GM19035 (cell line): ENCODE results near the gene CCDC91.
"Not testable (repeated sequence)": the region's sequence is repeated elsewhere in the genome, so short reads cannot be mapped to it uniquely, and the experiment has no call there.

Experiments
- ATAC-seq: cut with Tn5 transposase; IDR thresholded peaks from one replicate; pipeline ENCODE4 v1.9.1; 2021; ENCODE audit not compliant: unreplicated experiment

The CCDC91 gene

DNA sequence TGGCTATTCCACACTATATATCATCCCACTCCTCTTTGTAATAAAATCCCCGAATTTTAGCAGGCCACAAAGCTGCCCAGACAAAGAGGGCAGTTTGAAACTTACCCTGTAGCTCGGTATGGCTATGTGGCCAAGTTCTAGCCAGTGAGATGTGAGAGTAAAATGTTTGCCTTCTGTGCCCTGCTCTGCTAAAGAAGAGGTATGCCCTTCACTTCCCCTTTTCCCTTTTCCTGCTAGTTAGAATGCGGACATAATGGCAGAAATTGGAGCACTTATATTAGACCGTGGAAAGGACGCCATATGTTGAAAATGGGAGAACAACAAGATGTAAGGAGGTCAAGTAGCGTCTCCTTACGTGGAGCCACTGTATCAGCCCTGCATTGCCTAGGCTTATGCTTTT is 11.5 kb upstream of the CCDC91 start:
- ATAC-seq, result no peak

DNA sequence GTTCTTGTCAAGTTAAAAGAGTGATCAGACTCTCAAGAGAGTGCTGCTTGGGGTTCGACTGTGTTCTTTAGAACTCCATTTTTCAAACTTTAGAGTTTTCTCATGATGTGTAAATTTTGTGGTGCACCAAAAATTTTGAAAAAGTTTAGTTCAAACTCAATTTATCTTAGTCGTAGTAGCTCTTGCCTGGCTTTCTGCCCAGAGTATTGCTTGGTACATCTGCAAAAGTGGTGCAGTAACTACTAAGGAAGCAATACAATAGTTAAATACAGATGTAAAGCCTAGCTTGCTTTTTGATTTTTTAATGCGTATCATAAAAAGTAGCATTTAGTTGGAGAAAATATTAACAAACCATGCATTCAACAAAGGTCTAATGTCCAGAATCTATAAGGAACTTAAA is 9.5 kb upstream of the CCDC91 start:
- ATAC-seq, result no peak

DNA sequence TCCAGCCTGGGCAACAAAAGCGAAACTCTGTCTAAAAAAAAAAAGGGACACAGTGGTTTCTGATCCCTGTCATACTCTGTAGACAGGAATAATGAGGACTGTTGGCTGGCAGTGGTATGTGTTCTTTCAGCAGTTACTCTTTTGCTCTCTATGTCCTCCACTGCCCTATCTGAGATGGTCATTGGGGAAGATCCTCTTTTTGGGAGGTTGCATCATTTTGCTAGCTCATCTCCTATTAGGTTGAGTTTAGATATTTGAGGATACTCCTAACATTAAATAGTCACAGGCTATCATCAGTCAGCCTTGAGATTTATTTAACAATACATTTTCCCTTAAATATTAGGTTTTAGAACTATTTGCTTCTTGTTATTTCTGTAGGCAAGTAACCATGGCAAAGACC is 5.9 kb upstream of the CCDC91 start:
- no peak for ATAC-seq

DNA sequence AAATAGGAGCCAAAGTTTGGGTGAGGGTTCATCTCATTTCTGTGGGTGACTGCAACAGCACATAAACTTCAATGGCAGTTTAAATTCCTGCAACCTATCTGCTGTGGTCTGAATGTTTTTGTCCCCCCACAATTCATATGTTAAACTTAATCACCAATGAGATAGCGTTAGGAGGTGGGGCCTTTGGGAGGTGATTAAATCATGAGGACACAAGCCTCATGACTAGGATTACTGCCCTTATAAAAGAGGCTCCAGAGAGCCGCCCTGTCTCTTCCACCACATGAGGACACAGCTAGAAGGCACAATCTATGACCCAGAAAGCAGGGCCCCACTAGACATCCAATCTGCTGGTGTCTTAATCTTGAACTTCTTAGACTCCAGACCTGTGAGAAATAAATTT is 3.8 kb upstream of the CCDC91 start:
- no peak for ATAC-seq

DNA sequence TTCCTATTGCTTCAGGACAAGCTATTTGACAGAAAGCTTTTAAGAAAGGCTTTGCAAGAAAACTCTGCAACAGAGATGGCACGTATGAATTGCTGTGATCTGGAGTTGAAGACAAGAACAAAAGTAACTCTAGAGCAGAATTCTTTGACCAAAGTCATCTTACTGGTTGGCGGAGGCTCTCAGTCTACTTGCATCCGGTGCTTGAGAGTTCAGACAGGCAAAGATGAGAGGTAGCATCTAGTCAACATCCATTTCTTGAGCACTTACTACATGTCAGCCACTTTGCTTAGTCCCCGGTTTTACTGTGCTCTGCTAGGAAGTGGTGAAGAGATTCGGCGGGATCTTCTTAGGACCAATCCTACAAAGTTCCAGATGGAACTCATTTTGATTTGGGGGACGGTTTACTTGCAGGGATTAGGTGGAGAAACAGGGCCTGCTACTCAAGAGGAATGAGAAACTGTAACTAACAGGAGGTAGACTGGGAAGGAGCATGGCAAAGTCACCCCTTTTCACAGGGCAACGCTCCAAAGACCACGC is 404 bp upstream of the CCDC91 start:
- ATAC-seq, result no peak

DNA sequence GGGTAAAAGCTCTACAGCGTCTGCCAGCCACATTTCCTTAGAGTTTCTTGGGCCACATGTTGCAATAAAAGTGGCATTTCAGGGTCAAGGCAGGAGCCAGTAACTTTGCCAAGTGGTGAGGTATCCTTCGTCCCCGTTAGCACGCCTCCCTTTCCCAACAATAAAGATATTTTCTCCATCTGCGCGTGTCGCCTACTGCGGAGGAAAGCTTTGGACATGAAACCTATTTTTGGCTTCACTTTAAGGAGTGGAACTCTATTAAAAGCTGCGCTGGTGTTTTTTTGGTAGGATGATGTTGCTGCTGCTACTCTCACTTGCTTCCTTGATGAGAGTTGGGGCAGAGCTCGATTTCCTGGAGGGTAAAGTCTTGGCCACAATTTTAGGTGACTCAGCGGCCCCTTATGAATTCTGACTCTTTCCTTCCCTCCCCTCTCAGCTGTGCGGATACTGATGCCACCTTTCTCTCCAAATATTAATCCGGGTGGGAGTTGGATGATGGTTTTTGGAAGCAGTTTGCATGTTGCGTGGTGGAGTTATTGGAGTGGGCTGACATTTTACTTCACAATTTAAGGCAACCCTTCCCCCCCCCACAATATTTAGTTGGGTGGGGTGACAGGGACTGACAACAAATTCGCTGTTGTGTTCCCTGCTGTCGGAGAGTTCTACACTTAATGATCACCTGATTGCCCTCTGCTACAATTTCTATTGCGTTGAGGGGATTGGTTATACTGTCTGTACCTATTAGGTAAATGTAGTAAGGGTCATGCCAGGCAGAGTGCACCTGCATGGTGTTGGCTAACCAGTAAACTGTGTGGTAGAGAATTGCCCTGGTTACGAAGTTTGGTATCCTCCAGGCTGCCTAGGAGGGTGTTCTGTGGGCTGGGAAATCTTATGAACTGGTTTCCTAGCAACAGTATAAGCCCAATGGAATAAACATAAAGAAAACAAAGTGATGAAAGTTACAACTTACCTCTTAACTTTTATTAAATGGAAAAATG is 1.1 kb downstream of the CCDC91 start:
- ATAC-seq, result peak; percentile 15

DNA sequence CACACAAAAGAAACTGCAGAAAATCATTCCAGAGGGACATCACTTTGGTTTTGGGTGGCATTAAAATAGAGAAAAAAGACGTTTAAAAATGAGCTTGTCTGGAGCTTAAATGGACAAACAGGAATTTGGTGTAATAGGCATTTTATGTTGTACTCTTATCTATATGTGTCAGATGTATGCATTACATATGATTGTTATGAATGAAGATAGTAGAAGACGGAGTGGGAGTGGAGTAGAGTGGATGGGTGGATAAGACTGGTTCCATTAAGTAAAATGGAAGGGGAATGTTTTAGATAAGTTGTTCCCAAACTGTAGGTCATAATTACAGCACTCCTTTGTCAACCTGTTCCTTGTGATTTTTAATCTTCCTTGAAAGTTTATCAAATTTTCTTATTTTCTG is 1.9 kb downstream of the CCDC91 start:
- ATAC-seq, result no peak

DNA sequence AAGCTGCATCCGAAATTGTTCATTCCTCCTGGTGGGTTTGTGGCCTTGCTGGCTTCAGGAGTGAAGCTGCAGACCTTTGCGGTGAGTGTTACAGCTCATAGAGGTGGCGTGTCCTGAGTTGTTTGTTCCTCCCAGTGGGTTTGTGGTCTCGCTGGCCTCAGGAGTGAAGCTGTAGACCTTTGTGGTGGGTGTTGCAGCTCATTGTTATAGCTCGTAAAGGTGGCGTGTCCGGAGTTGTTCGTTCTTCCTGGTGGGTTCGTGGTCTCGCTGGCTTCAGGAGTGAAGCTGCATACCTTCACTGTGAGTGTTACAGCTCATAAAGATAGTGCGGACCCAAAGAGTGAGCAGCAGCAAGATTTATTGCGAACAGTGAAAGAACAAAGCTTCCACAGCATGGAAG is 4.4 kb downstream of the CCDC91 start:
- not testable (repeated sequence) for ATAC-seq

DNA sequence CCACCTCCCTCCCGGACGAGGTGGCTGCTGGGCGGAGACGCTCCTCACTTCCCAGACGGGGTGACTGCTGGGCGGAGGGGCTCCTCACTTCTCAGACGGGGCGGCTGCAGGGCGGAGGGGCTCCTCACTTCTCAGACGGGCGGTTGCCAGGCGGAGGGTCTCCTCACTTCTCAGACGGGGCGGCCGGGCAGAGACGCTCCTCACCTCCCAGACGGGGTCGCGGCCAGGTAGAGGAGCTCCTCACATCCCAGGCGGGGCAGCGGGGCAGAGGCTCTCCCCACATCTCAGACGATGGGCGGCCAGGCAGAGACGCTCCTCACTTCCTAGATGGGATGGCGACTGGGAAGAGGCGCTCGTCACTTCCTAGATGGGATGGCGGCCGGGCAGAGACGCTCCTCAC is 10.9 kb downstream of the CCDC91 start:
- not testable (repeated sequence) for ATAC-seq

DNA sequence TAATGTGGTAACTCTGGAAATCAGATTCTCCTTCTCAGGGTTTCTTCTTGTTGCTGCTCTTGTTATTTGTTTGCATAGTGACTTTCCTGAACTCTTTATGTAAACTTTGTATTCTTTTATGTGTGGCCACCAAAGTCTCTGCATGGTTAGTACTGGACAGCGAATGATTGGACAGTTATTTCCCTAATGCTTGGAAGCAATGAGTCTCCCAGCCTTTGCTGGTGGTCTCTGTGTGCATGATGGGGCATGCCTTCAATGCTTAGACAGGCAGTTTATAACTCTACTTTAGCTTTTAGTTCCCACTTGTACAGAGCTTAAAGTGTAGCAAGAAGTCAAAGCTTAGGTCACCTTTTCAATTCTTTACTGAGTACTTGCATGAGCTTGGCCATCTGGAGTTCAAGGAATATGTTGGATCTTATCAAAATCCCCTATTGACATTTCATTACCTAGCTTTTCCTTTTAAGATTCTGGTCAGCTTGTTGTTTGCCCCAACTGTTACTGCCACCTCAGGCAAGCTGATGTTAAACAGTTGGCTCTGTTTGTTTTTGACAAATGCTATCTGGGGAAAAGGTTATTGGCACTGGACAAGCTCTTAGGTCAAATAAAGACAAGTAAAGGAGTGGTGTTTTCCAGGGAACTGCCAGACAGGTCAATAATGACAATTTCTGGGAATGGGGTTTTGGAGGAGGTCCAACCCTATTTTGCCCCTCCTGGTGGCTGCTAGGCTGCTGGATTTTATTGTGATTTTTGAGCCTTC is 12.3 kb downstream of the CCDC91 start:
- no peak for ATAC-seq

DNA sequence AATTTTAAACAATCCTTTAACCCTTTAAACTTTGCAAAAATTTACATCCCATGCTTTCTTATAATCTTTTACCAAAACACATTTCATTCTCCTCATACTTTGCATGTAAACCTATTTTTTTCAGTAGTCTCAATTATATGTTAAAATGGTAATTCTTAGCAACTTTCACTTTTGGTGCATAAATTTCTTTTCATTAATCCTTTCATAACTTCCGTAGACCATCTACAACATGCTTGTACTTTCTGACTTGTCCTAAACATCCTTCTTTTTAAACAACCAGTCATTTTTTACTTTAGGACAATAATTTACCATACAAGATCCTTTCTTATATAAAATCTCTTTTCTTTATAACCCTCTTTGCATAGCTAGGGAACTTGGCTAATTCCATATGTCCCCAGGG is 19.5 kb downstream of the CCDC91 start:
- ATAC-seq, result no peak

DNA sequence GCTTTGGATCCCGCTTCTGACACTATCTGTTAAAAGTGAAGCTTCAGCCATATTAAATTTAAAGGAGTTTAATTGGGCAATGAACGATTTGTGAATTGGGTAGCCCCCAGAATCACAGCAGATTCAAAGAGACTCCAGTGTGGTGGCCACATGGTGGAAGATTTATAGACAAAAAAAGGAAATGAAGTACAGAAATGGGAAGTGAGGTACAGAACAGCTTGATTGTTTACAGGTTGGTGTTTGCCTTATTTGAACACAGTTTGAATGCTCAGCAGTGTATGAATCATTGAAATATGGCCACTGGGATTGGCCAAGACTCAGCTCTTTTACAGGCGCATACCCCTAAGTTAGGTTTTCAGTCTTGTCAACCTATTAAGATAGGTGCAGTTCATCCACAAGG is 21.9 kb downstream of the CCDC91 start:
- ATAC-seq, result no peak

DNA sequence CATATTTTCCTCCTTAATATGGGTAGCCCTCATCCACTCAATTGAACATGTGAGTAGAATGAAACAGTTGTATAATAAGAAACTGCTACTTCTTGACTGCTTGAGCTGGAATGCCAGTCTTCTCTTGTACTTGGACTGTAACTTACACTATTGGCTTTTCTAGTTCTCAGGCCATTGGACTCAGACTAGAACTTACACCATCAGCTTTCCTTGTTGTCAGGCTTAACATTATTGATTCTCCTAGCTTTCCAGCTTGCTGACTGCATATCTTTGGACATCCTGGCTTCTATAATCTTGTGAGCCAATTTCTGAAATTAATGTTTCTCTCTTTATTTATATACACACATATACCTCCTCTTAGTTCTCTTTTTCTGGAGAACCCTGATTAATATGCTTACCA is 24.8 kb downstream of the CCDC91 start:
- ATAC-seq, result no peak

DNA sequence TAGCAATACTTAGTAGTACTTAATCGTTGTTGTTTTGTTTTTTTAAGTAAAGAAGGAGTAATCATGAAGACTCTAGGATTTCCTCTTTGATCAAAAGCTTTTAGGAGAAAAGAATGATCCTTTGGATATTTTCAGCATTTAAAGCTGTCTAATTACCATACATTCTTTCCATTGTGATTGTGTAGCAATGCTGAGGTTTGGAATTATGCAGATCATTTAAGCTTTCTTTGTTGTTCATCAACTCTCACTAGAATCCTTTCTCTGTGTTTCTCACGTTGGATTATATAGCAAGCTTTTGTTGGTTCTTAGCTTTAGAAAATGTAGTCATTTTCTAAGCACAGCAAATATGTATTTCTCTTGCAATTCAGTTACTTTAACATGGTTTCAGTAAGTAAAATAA is 25.8 kb downstream of the CCDC91 start:
- ATAC-seq, result no peak

DNA sequence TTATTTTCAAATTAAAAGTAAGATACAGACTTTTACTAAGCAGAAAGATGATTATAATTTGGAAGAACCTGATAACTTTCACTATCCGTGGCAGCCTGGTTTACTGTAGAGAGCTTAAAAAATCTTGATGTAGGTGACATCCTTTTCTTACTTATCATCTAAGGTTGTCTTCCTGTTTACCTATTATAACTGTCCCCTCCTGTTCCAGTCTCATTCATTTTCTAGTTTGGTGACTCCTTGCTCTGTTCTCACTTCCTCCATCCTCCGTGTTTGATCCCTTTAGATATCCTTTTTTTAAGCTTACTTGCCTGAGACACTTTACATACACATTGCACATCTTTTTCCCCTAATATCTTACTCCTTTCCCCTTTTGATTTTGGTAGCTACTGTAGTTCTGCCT is 27.5 kb downstream of the CCDC91 start:
- no peak for ATAC-seq

DNA sequence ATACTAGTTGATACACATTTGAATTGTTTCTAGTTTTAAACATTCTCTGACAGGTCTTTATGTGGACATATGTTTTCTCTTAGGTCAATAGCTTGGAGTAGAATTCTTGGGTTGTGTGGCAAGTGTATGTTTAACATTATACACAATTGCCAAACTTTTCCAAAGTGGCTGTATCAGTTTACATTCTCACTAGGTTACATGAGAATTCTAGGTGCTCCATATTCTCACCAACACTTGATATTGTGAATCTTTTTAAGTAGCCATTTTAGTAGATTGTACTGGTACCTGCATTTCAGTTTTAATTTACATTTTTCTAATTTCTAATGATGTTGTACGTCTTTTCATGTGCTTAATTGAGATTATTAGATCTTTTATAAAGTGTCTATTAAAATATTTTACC is 28.6 kb downstream of the CCDC91 start:
- ATAC-seq, result no peak

DNA sequence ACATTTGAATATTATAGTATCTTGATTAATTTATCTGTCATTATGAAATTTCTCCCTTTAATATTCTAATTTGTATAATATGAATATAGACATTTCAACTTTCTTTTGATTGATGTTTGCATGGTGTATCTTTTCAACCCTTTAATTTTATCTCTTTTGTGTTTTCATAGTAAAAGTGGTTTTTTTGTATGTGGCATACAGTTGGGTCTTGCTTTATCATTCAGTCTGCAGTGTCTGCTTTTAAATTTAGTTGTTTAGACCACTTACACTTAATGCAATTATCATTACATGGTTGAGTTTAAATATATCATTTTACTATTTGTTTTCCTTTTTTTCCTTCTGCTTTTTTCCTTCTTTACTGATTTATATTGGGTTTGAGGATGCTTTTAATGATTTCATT is 29.6 kb downstream of the CCDC91 start:
- no peak for ATAC-seq

DNA sequence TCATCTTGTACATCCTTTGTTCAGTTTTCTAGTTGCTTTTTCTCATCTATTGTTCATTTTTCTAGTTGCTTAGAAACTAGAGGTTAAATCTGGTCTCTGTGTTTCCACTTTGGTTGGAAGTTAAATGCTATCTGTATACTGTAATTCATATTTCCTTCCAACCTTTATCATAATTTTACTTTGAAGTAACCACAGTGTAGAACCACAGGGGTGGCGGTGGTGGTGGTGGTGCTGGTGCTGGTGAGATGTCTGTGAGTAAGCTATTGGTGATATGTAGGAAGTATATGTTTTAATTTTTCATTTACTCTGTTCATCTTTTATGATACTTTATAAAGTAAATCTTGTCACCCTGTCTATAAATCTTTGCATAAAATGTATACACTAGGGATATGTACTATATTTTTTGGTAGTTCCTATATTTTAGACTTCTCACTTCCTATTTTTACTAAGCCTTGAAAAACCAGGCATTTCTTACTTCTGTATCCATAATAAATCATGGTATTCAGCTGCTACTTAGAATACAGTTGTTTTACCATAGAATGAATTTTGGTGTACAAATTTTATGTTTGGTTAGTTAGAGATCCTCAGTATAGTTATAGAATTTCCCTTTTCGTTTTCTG is 31.9 kb downstream of the CCDC91 start:
- ATAC-seq, result no peak

DNA sequence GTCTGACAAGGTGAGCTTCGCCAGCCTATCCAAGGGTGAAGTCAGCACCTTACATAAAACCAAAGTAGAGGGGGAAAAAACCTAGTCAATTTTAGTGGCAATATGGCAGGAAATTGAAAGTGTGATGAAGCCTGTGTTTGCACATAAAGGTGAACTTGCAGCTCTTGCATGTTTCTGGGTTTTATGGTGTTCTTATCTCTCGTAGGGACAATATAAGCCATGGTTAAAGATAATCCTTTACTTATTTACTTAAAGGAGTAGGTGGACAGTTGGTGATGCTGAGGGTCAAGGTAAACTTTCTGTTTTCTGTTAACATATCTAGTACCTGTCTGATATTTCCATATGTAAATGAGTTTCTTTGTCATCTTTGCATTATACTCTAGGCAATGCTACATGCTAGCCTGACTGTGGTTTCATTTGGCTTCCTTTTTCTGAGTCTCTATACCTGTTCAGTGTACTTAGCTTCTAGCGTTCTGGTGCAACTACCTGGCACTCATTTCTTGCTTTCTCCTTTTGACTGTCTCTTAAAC is 32.8 kb downstream of the CCDC91 start:
- ATAC-seq, result peak; percentile 95

DNA sequence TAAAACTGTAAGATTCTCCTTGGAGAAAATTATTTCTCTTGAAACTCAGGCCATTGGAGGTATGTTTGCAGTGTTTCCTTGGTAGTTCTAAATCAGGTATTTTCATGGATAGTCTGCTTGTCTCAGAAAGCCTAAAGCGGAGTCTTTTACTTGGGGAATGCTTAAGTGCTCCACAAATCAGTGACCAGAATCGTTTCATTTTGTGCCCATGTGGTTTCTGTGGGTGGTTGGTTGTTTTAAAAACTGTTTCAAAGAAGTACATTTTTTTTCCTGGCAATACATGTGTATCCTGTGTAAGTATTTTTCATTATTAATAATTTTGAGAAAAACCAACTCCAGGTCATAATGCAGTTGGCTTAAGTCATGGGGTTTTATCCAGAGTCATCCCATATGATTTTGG is 33.6 kb downstream of the CCDC91 start:
- peak; percentile 37 for ATAC-seq

DNA sequence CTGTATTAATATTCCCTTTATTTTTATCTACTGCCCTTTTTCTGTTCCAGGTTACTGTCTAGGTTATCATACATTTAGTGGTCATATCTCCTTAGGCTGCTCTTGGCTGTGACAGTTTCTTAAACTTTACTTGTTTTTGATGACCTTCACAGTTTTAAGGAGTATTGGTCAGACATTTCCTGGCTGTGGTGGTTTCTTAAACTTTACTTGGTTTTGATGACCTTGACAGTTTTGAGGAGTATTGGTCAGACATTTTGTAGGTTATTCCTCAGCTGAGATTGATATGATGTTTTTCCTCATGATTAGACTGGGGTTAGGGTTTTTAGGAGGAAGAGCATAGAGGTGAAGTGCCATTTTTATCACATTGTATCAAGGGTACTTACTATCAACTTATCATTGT is 36.4 kb downstream of the CCDC91 start:
- no peak for ATAC-seq
